DND-41 (cell line): Measurements from ENCODE around the gene DHX38.

ENCODE experiments used
- ATAC-seq: fragments of 200-7000 bp; cut with Tn5 transposase; 3 replicates; pipeline ENCODE4 v1.9.1; 2021; ENCODE audit warnings: low read depth; ENCODE audit not compliant: insufficient read depth
- DNase-seq: peaks from one replicate; pipeline ENCODE4 v3.0.0-alpha.2; 2020
- H2AFZ ChIP-seq: 2 replicates; pipeline ENCODE4 v1.6.0; 2012; ENCODE audit warnings: low read depth, low read length
- H3K27ac ChIP-seq: 2 replicates; pipeline ENCODE4 v1.5.1; 2012; ENCODE audit warnings: low read length, inconsistent platforms
- H3K27me3 ChIP-seq: fragments of 200-600 bp; sonication (generic); 2 replicates; pipeline ENCODE4 v1.6.0; 2012; ENCODE audit warnings: low read length, mild to moderate bottlenecking, inconsistent platforms; ENCODE audit not compliant: insufficient read depth, poor library complexity
- H3K36me3 ChIP-seq: 2 replicates; pipeline ENCODE4 v1.5.1; 2012; ENCODE audit warnings: low read length, inconsistent platforms; ENCODE audit not compliant: insufficient read depth
- H3K4me1 ChIP-seq: 2 replicates; pipeline ENCODE4 v1.5.1; 2012; ENCODE audit warnings: mild to moderate bottlenecking, low read length; ENCODE audit not compliant: insufficient read depth
- H3K4me2 ChIP-seq: 2 replicates; pipeline ENCODE4 v1.6.0; 2012; ENCODE audit warnings: mild to moderate bottlenecking, moderate library complexity, low read length, inconsistent platforms; ENCODE audit not compliant: insufficient read depth
- H3K4me3 ChIP-seq, 2 experiments: fragments of 200-600 bp in 1 of 2; shearing (Covaris generic) in 1 of 2; 2 replicates each; pipeline ENCODE4 v1.5.1; 2012 to 2016; ENCODE audit warnings: inconsistent platforms in 2 of 2, low read length in 2 of 2, mild to moderate bottlenecking in 2 of 2, low read depth in 1 of 2, moderate library complexity in 1 of 2
- H3K79me2 ChIP-seq: 2 replicates; pipeline ENCODE4 v1.6.0; 2012; ENCODE audit warnings: low read length, inconsistent platforms; ENCODE audit not compliant: insufficient read depth
- H3K9ac ChIP-seq: 2 replicates; pipeline ENCODE4 v1.6.0; 2012; ENCODE audit warnings: low read depth, mild to moderate bottlenecking, inconsistent platforms, low read length, moderate library complexity
- H3K9me3 ChIP-seq: 2 replicates; pipeline ENCODE4 v1.5.1; 2012; ENCODE audit warnings: low read length, moderate library complexity, mild to moderate bottlenecking, inconsistent platforms; ENCODE audit not compliant: insufficient read depth, severe bottlenecking
- H4K20me1 ChIP-seq: 2 replicates; pipeline ENCODE4 v1.6.0; 2012; ENCODE audit warnings: low read length; ENCODE audit not compliant: insufficient read depth
- CTCF ChIP-seq: IDR thresholded peaks from 2 replicates; pipeline ENCODE4 v1.5.1; 2012; ENCODE audit warnings: borderline replicate concordance, low read length, moderate library complexity, mild to moderate bottlenecking; ENCODE audit not compliant: poor library complexity, severe bottlenecking; ENCODE audit errors: extremely low read depth
- EZH2 ChIP-seq: IDR thresholded peaks from 3 replicates; pipeline ENCODE4 v1.6.1; 2012; ENCODE audit warnings: borderline replicate concordance, low read depth, mild to moderate bottlenecking, moderate library complexity, low read length, inconsistent platforms; ENCODE audit not compliant: severe bottlenecking

Gene DHX38

GRCh38 chr16:72093448-72094265, at the start of gene DHX38, which contains the start of gene TXNL4B:
DHX38 (plus strand) TSS chr16:72093847; CDS start chr16:72096158, 2,311 bp downstream.
TXNL4B (minus strand) TSS chr16:72093620; CDS start chr16:72090749, 2,871 bp downstream.
- peaks cover 46% of the 10 kb centered on the region for H3K4me1 ChIP-seq
- no peak for TF ChIP-seq CTCF
- no peak for TF ChIP-seq EZH2

GRCh38 chr16:72044296-72044695, 49.4 kb upstream of the DHX38 start:
- no peak for TF ChIP-seq EZH2
- no peak for TF ChIP-seq CTCF
- Histone ChIP-seq H3K27ac (no peak overlapping the region), H3K36me3 (no peaks in the 10 kb centered on the region), H3K9ac (no peak overlapping the region), H3K79me2 (no peaks in the 10 kb centered on the region), H3K27me3 (no peaks in the 10 kb centered on the region), H2AFZ (no peak overlapping the region), H4K20me1 (no peaks in the 10 kb centered on the region), H3K4me3 (no peak overlapping the region), H3K9me3 (peaks cover 3% of the 10 kb centered on the region), H3K4me1 (no peaks in the 10 kb centered on the region), H3K4me2 (no peak overlapping the region)
- no peak for DNase-seq
- ATAC-seq = no peak

More at GRCh38 chr16:72093448-72094265, at the start of gene DHX38, which contains the start of gene TXNL4B:
- Histone ChIP-seq H3K9me3 (no peaks in the 10 kb centered on the region), H3K79me2 (peaks cover 71% of the 10 kb centered on the region), H4K20me1 (peaks cover 8% of the 10 kb centered on the region; the same call in 1 of the 2 replicates), H3K4me2 (peak within 1 kb of the TSS; percentile 94), H3K27ac (peak within 1 kb of the TSS; percentile 84), H3K36me3 (peaks cover 55% of the 10 kb centered on the region), H3K27me3 (no peaks in the 10 kb centered on the region), H3K9ac (peak within 1 kb of the TSS; percentile 77), H2AFZ (peak within 1 kb of the TSS; percentile 93), H3K4me3 (peak within 1 kb of the TSS; percentile 83 to 86)
- peak; percentile 96 for DNase-seq
- peak; percentile 97 for ATAC-seq

GRCh38 chr16:72044825-72045359, 48.8 kb upstream of the DHX38 start:
- ATAC-seq (no peak), DNase-seq (no peak)
- no peak overlapping the region for H3K4me2 ChIP-seq
- peaks cover 3% of the 10 kb centered on the region for H3K9me3 ChIP-seq
- no peaks in the 10 kb centered on the region for H4K20me1 ChIP-seq
- no peaks in the 10 kb centered on the region for H3K27me3 ChIP-seq
- H3K4me1 ChIP-seq = no peaks in the 10 kb centered on the region
- H3K9ac ChIP-seq = no peak overlapping the region
- no peaks in the 10 kb centered on the region for H3K79me2 ChIP-seq
- H3K4me3 ChIP-seq = no peak overlapping the region
- no peak overlapping the region for H3K27ac ChIP-seq
- H3K36me3 ChIP-seq = no peaks in the 10 kb centered on the region
- no peak for TF ChIP-seq EZH2
- no peak for TF ChIP-seq CTCF
- H2AFZ ChIP-seq = no peak overlapping the region
